ENCODE data around the gene TNPO3. TPM values are rescaled to one million over a fixed set of nuclear protein-coding genes. Genes with fewer than 3 reads are reported as not detected.

TNPO3 gene
- total RNA-seq, 1 experiment from 2014 or later: 58.5 TPM

- H4K20me1 ChIP-seq (ENCODE audit: insufficient read depth): no peaks in the 10 kb centered on the region
- ATAC-seq (no peak), DNase-seq (ENCODE audit: low read depth, low spot score) (no peak)
- no peaks in the 10 kb centered on the region for H3K36me3 ChIP-seq (ENCODE audit: control insufficient read depth in 1 of 2, insufficient read depth in 2 of 2, low read length in 2 of 2)
- H3K27me3 ChIP-seq (ENCODE audit: insufficient read depth, low read length): no peaks in the 10 kb centered on the region
- no peak overlapping the region for H3K4me2 ChIP-seq (ENCODE audit: low read length)
- no peaks in the 10 kb centered on the region for H3K9me2 ChIP-seq (ENCODE audit: insufficient read depth)
- H3K27ac ChIP-seq (ENCODE audit: low read depth, low read length): no peak overlapping the region
- H3K4me1 ChIP-seq (ENCODE audit: control insufficient read depth in 1 of 2, insufficient read depth in 2 of 2, low read length in 2 of 2): no peaks in the 10 kb centered on the region
- intact Hi-C loops (cut with micrococcal nuclease): no loop called here
- TF ChIP-seq POLR2A (IDR thresholded peaks at IDR 0.05; ENCODE audit: borderline replicate concordance, extremely low read depth, insufficient read depth, insufficient read length) (no peak), CBX3 (IDR thresholded peaks at IDR 0.05; ENCODE audit: low read depth) (no peak)
- CTCF ChIA-PET: interaction anchor here (3.0 kb wide), 1 partner anchor 9 kb away, joined by 9 read pairs; no protein-coding TSS in a partner anchor
- no peaks in the 10 kb centered on the region for H3K9me3 ChIP-seq (ENCODE audit: control insufficient read depth in 1 of 2, insufficient read depth in 1 of 2, low read depth in 1 of 2, low read length in 2 of 2)
- POLR2A ChIA-PET: no interaction called here
- no peak overlapping the region for H3K9ac ChIP-seq (ENCODE audit: low read length)
- no peak overlapping the region for H3K4me3 ChIP-seq (replicated peaks in 1 of 2; ENCODE audit: low read depth in 1 of 2, low read length in 2 of 2)
- BruUV-seq (replicated peaks): no TSS peak
- no peak overlapping the region for H2AFZ ChIP-seq (ENCODE audit: low read depth, low read length, poor library complexity, severe bottlenecking)
- H3K79me2 ChIP-seq (ENCODE audit: insufficient read depth, low read length): no peaks in the 10 kb centered on the region
- RAD21 ChIA-PET (ENCODE audit: low non-redundant PET in 1 of 2, low total read pairs in 2 of 2, uncharacterized antibody in 2 of 2, unreplicated experiment in 2 of 2): no interaction called here
Measured at GRCh38 chr7:129100827-129101166, 45.9 kb upstream of the TNPO3 start.

GRCh38 chr7:129098409-129099084 lies 43.6 kb upstream of the TNPO3 start:
- CTCF ChIA-PET: interaction anchor here (2.1 kb wide), 1 partner anchor 65 kb away, joined by 7 read pairs; no protein-coding TSS in a partner anchor
- intact Hi-C loops (cut with micrococcal nuclease): no loop called here
- H2AFZ ChIP-seq (ENCODE audit: low read depth, low read length, poor library complexity, severe bottlenecking): no peak overlapping the region
- no peaks in the 10 kb centered on the region for H3K36me3 ChIP-seq (ENCODE audit: control insufficient read depth in 1 of 2, insufficient read depth in 2 of 2, low read length in 2 of 2)
- no peak overlapping the region for H3K9ac ChIP-seq (ENCODE audit: low read length)
- ATAC-seq (peak; percentile 64), DNase-seq (ENCODE audit: low read depth, low spot score) (no peak)
- TF ChIP-seq JUND (IDR thresholded peaks at IDR 0.05) (0 out of 2 replicates have a peak, but pooled peaks have one; percentile 23), MAX (IDR thresholded peaks at IDR 0.05) (no peak), FOSL1 (IDR thresholded peaks at IDR 0.05; ENCODE audit: low read depth) (peak; percentile 49), EGR1 (IDR thresholded peaks at IDR 0.05; ENCODE audit: low read depth) (peak; percentile 35; the same call in 1 of the 2 replicates)
- BruUV-seq (replicated peaks): no TSS peak
- H3K9me2 ChIP-seq (ENCODE audit: insufficient read depth): no peaks in the 10 kb centered on the region
- H4K20me1 ChIP-seq (ENCODE audit: insufficient read depth): no peaks in the 10 kb centered on the region
- no peaks in the 10 kb centered on the region for H3K27me3 ChIP-seq (ENCODE audit: insufficient read depth, low read length)
- H3K79me2 ChIP-seq (ENCODE audit: insufficient read depth, low read length): no peaks in the 10 kb centered on the region
- H3K4me3 ChIP-seq (replicated peaks in 1 of 2; ENCODE audit: low read depth in 1 of 2, low read length in 2 of 2): no peak overlapping the region
- H3K9me3 ChIP-seq (ENCODE audit: control insufficient read depth in 1 of 2, insufficient read depth in 1 of 2, low read depth in 1 of 2, low read length in 2 of 2): no peaks in the 10 kb centered on the region
- POLR2A ChIA-PET: no interaction called here
- no peak overlapping the region for H3K27ac ChIP-seq (ENCODE audit: low read depth, low read length)
- H3K4me2 ChIP-seq (ENCODE audit: low read length): no peak overlapping the region
- H3K4me1 ChIP-seq (ENCODE audit: control insufficient read depth in 1 of 2, insufficient read depth in 2 of 2, low read length in 2 of 2): no peaks in the 10 kb centered on the region
- RAD21 ChIA-PET (ENCODE audit: low non-redundant PET in 1 of 2, low total read pairs in 2 of 2, uncharacterized antibody in 2 of 2, unreplicated experiment in 2 of 2): no interaction called here
